Activated T-cell treated with anti-CD3 and anti-CD28 coated beads, Interleukin-2, amount 50 U/mL, for 48 hours (primary cell): ENCODE data around the gene C10orf143.
A peak's percentile ranks its signal among the peaks of the same experiment; 100 is the strongest.
"Not testable (repeated sequence)": the region's sequence is repeated elsewhere in the genome, so short reads cannot be mapped to it uniquely, and the experiment has no call there.

Experiments
- DNase-seq, 2 experiments: peaks; one replicate each; pipeline ENCODE4 v3.0.0-alpha.2; 2020

Gene C10orf143

GRCh38 chr10:130027716-130028464 lies 82.7 kb downstream of the C10orf143 start:
- no peak for DNase-seq

GRCh38 chr10:130026670-130027456 lies 83.8 kb downstream of the C10orf143 start:
- DNase-seq, result no peak

DNA sequence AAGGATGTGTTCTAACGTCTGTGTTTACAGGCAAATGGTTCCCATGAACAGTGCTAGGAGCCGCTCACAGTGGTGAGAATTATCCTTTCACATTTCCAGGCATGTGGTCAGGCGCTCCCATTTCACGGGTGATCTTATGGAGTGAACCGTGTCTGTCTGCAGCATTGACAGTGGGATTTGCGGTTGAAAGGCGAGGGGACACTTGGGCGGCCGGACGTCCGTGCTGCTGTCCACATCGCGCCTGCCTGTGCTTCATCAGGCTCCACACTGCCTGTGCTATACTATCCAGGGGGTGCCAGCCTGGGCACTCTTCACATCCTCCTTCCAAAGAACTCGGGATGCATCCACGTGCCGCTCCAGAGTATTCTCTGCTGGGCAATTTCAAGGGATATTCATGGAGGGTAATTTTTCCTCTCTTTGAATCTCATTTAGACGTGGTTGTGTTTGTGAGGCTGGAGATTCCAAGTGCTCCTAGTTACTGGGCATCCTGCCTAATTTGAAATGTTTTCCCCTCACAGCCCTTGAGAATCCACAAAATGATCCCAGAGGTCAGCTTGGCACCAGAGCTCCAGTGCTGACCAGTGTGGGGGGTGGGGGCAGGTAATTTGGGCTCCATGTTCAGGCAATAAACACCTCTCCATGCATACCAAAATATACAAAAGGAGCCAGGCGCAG lies 84.7 kb downstream of the C10orf143 start:
- no peak for DNase-seq

DNA sequence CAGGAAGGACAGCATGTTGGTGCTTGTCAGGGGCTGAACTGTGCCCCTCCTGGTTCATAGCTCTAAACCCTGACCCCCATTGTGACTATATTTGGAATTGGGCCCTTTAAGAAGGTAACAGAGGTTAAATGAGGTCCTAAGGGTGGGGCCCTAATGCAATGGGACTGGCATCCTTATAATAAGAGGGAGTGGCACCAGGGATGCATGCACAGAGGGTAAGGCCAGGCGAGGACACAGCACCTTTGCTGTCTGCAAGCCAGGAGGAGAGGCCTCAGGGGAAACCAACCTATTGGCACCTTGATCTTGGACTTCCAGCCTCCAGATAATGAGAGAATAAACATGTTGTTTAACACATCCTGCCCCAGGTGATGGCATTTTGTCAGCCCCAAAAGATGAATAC lies 85.3 kb downstream of the C10orf143 start:
- no peak for DNase-seq

- DNase-seq, result no peak
Observed at GRCh38 chr10:130024779-130025325, 85.8 kb downstream of the C10orf143 start.

GRCh38 chr10:130024326-130024725 lies 86.3 kb downstream of the C10orf143 start:
- DNase-seq, result not testable (repeated sequence)

DNA sequence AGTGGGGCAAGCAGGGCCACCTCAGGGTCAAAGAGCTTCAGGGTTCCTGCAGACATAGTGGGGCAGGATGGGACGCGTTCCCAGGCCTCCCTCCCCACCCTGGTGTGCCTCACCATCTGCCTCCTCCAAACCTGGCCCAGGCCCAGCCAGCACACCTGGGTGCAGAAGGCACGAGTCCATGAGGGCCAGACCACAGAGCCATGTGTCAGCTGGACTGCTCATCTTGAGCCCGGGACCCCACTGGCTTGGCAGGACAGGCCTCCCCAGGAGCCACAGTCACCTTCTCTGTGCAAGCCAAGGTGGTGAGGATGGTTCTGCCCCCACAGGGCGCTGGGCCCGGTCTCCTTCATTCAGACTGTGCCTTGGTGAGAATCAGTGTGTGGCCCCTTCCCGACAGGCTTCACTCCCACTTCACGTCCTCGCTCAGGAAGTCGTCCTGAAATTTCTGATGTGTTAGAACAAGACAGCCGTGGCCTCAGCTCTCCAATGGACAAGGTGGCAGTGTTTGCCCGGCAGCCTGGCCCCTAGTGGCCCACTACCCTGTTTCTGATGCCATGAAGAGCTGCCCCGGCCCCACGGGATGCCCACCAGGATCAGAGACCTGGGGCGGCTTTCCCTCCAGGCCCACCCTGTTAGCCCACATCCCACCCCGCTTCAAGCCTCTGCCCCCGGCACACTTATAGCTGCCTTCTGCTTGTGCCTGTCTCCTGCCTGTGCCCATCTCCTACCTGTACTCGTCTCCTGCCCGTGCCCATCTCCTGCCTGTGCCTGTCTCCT lies 87.0 kb downstream of the C10orf143 start:
- no peak for DNase-seq

- peak in 1 of 2 experiments; percentile 3 for DNase-seq
Observed at GRCh38 chr10:130022511-130023299, 87.9 kb downstream of the C10orf143 start.

DNA sequence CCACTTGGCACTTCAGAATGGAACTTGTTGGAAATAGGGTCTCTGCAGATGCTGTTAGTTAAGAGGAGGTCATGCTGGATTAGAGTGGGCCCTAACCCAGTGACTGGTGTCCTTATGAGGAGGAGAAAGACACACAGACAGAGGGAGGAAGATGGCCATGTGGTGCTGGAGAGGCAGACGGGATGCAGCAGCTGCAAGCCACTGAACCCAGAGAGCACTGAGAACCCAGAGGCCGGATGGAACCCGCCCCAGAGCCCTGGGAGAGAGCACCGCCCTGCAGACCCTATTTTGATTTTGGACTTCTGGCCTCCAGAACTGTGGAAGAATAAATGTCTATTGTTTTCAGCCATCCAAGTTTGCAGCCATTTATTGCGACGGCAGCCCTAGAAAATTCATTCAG lies 88.5 kb downstream of the C10orf143 start:
- peak in 1 of 2 experiments; percentile 1 for DNase-seq

- peak in 1 of 2 experiments; percentile 15 for DNase-seq
Observed at GRCh38 chr10:130021383-130021950, 89.2 kb downstream of the C10orf143 start.

DNA sequence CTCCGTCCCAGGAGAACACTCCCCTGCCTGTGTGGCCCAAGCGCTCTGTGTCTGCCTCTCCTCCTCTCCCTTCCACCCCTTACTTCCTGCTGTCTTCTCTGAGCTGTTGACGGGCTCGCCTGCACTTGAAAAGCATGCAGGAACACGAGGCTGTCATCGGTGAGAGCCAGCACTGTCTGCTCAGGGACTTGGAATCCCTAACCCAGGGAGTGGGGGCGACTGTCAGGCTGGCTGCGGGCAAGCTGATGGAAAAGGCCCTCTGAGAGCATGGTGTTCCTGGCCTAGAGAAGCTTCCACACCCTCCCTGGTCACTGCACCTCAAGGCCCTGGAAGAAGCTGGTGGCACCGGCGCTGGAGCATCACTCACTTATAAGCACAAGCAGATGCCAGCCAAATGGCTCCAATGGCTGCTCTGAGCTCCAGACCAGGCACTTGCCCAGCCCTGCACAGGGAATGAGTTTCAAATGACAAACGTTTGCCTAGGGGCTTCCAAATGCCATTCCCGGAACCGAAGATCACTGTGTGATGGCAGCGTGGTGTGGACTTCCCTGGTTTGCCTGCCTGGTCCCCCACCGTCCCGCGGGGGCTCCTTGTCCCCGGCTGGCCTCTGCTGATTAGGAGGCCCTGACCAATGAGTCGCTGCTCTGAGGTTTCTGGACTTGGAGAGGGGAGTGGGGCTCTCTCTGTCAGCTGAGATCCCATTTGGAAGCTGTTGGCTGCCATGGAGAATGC lies 89.8 kb downstream of the C10orf143 start:
- DNase-seq, result peak in 1 of 2 experiments; percentile 7

DNA sequence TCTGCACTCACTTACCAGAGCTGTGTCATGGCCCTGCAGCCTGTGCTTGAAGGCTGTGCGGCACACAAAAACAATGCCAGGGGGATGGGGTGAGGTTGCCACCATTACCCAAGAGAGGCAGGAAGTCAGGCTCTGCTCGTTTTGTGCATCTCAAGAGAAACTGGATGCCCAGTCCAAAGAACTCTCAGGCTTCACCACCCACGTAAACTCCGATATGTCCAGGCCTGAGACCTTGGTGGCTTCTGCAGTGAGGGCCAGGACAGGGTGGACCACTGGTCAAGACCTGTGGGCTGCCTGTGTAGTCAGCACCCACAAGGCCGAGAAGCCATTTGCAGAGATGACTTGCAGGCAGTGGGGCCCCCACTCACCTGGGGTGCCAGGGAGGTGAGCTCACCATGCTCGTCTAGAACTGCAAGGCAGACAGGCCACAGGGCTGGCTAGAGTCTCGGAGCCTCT lies 91.9 kb downstream of the C10orf143 start:
- peak in 1 of 2 experiments; percentile 14 for DNase-seq

DNA sequence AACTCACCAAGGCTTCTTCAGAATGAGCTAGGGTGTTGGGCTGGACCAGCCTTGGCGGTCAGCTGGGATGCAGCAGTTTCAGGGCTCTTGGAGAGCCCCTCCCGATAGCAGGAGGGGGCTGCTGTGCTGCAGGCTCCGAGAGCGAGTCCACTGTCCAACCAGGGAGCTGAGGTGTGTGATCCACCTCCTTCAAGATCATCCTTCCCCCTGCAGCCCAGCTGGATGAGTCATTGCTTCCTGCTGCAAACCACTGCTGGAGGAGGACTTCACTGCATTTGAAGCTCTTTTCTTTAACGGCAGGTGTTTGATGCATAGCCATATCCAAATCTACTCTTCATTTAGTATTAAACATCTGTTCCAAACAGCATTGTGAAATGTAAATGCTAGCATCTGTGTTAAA lies 92.4 kb downstream of the C10orf143 start:
- DNase-seq, result peak in 1 of 2 experiments; percentile 13

DNA sequence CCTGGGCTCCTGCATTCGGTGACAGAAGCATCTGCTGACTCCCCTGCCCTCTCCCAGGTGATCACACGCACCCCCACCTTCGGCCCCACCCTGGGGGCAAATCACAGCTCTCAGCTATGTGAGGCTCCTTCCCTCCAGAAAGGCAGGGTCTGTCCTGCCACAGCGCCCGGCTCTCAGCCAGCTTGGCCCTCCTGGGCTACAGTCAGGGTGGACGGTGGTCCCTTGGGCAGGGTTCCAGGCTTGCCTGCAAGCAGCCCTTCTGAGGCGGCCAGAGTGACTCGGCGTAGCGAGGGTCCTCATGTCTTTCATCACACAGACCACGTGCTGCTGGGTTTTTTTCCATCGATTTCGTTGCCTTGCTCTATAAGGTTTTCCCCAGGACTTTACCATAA lies 93.0 kb downstream of the C10orf143 start:
- peak in 1 of 2 experiments; percentile 8 for DNase-seq

DNA sequence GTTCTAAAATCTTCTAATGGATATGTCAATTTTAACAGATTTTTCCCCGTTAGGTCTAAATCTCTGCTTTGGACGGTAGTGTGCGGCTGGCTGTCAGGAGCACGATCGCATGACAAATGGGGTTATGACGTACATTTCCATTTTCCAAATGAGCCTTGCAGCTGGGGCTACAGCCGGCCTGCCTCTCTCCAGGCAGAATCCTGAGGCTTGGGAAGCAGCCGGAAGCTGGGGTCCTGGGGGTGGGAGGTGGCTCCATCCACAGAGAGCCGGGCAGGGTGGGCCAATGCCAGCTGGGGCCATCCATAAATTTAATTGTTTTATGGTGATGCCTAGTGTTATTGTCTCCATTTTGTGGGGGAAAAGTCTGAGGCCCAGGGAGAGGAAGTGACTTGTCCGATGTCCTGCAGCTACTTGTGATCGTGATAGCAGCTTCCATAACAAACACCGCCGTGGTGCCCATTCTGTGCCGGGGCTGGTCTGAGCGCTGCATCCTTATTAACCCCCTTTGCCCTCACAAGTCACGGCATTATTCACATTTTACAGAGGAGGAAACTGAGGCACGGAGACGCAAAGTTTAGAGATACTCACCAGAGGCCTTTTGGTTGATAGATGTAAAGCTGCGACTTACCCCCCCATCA lies 93.5 kb downstream of the C10orf143 start:
- no peak for DNase-seq

DNA sequence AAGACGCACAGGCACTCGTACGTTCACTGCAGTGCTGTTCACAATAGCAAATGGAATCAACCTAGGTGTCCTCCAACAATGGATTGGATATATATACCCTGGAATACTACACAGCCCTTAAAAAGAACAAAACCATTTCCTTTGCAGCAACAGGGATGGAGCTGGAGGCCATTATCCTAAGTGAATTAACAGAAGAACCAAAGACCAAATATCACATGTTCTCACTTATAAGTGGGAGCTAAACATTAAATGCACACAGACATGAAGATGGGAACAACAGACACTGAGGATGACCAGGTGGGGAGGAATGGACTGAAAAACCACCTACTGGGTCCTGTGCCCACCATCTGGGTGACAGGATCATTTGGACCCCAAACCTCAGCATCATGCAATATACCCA lies 94.5 kb downstream of the C10orf143 start:
- no peak for DNase-seq

- no peak for DNase-seq
Observed at GRCh38 chr10:130015075-130015695, 95.4 kb downstream of the C10orf143 start.

DNA sequence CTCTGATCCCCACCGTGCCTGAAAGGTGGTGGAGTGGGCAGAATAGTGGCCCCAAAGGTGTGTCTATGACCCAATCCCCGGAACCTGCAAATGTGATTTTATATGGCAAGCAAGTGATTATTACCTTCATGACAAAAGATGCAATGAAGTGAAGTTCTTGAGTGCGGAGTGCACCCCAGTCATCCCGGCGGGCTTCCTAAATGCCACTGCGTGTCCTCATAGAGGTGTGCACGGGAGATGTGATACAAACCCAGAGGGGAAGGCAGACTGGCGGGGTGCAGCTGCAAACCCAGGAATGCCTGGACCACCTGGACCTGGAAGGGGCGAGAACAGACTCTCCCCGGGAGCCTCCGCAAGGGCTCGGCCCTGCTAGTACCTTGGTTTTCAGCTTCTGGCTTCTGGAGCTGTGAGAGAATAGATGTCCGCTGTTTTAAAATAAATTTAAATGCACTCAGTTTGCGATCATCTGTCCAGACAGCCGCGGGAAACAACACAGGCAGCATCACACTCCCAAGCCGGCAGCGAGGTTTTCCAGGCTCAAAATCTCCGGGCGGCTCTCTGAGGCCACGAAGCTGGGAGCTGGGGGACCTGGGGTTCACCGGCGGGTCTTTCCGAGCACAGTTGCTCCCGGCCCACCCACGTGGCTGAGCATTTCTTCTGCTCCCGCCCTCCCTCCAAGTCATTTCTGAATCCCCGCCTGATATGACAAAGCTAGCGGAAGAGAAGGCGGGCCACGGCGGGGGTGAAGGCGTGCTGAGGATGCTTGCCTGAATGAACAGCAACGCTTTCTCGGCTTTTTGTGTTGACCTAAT lies 96.2 kb downstream of the C10orf143 start:
- DNase-seq, result no peak
